Stimulated activated CD4-positive, alpha-beta T cell treated with anti-CD3 and anti-CD28 coated beads, Interleukin-2, amount 100 ng/mL, for 4 hours (primary cell): ENCODE measurements around the gene ESR2.
"Not testable (repeated sequence)": the region's sequence is repeated elsewhere in the genome, so short reads cannot be mapped to it uniquely, and the experiment has no call there.

Experiments used
- DNase-seq: peaks from one replicate; pipeline ENCODE4 v3.0.0-alpha.2; 2020; ENCODE audit warnings: low read depth

ESR2 gene

DNA sequence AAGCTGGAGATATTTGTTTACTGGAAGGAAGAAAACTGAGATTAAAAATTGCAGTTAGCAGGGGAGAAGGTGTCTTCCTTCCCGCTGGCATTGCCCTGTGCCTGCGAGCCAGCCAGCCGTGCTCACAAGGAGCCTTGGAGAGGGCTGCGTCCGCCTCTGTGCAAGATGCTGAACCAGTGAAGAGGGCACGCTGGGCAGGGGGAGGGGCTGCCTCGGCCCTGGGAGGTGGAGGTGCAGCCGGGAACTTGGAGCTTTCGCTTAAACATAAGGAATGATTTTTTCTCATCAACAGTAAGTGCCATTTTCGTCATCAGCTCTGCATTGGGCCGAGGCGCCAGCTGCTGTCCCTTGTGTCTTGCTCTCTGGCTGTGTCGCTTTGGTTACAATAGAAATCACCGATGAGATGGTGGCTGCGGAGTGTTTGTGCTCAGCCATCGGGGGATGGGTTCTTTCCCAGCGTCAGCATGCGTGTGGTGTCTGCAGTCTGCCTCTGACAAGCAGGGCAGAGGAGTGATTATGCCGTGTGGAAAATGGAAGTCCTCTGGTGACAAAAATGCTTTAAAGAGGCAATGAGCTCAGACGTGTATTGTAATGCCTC, 97.3 kb downstream of the ESR2 start:
- DNase-seq = no peak

DNA sequence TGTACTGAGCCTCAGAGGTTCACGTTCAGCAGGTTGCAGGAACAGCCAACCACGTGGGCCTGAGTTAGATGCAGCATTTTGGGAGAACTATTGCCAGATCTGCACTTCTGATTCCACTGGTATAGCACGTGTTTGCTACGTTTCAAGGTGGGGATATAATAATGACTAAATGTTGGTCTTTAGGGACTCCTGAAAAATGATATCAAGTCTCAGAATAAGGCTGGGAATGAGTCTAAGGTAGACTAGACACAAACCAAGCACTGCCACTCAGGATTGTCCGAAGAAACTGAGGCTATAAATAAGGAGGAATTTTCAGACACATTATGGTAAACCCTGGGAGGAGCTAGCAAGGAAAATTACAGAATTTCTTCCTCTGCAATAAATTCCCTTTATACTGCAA, 98.1 kb downstream of the ESR2 start:
- no peak for DNase-seq

DNA sequence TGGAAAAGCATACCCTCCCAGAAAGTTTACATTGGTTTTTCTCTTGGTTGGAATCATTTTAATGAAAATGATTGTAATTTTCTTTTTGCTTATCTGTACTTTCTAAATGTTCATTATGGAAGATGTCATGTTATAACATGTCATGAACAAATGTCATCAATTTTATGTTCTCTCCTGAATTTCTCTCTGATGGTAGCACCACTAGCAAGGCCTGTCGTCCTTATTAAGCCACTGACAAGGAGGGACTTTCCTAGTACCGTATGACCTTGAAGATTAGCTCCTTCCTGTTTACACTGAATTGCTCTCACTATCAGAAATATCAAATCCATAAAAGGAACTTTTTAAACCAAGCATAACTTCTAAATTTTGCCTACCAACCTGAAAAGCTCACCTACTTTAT, 99.0 kb downstream of the ESR2 start:
- no peak for DNase-seq

DNA sequence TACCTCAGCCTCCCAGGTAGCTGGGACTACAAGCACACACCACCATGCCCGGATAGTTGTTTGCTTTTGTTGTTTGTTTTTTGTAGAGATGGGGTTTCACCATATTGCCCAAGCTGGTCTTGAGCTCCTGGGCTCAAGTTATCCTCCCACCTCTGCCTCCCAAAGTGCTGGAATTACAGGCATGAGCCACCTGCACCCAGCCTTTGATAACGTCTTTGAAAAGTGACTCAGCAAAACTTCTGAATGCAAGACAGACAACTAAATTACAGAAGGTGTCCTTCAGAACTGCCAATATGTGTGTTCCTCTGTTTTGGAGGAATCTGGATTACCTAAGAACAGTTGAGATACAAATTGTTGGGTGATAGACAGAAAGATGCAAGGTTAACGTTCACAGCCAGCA, 99.8 kb downstream of the ESR2 start:
- DNase-seq = no peak

GRCh38 chr14:64193821-64194220, 100.3 kb downstream of the ESR2 start:
- no peak for DNase-seq

DNA sequence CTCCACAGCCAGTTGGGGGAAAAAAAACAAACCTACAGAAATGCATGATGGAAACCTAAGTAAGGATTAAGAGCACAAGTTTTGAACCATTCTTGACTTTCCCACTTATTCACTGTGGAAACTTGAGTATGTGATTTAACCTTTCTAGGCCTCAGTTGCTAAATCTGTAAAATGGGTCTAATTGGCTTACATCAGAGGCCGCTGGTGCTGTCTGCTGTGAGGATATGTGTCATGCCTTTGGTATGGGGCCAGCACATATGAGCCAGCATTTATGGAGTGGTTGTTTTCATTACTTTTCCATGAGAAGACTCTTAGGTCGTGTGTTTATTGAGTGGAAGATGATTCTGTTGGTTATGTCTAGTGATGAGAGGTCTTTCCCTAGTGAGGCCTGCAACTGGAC, 102.4 kb downstream of the ESR2 start:
- DNase-seq = no peak

GRCh38 chr14:64190974-64191502, 103.1 kb downstream of the ESR2 start:
- DNase-seq = no peak

DNA sequence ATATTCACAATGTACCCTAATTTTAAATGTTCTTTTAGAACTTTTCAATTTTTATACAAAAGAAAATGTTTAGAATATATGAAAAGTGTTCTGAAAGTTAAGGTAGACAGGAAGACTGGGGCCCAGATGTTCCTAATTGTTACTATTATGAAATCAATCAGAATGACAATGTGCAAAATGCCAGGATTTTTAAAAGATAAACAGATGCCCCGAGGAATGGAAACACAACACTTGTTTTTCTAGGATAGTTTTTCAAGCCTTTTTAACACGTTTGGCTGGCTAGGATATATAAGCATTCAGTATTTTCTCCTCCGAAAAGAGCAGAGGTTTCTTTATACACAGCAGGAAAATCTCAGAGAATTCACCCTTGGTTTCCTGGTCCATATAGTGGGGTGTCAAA, 106.8 kb downstream of the ESR2 start:
- no peak for DNase-seq

DNA sequence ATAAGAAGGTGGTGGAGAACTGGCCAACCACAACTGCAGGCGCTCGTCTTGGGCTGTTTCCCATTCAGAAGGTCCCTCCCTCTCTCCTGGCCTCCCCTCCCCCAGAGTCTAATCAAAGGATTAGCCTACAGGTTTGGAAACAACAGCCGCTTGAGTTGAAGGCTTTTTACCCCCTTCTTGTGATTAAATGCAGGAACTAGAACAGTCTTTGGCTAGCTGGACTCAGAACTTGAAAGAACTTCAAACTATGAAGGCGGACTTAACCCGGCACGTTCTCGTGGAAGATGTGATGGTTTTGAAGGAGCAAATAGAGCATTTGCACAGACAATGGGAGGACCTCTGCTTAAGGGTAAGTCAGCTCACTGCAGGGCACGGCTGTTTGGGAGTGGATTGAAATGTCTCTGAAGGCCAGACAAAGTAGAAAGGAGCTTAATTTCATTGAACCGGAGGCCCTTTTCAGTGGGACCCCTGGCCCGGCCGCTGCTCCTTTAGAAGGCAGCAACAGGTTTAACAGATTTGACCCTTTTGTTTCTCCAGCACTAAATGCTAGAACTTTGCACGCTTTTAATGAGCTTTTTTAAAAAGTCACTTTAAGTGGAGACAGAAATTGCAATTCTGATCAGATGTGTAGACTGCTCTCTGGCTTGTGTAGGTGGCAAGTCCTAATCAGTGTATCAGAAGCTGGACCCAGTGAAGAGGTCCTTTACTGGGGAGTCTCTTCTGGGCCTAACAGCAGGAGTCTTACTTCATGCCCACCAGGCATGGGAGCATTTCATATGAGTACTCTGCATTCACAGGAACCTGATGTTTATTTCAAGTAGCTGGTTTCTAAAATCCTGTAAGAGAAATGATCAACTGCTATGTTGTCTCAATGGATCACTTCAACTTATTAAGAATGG, 107.7 kb downstream of the ESR2 start:
- DNase-seq = no peak

GRCh38 chr14:64185184-64185583, 109.0 kb downstream of the ESR2 start:
- no peak for DNase-seq

DNA sequence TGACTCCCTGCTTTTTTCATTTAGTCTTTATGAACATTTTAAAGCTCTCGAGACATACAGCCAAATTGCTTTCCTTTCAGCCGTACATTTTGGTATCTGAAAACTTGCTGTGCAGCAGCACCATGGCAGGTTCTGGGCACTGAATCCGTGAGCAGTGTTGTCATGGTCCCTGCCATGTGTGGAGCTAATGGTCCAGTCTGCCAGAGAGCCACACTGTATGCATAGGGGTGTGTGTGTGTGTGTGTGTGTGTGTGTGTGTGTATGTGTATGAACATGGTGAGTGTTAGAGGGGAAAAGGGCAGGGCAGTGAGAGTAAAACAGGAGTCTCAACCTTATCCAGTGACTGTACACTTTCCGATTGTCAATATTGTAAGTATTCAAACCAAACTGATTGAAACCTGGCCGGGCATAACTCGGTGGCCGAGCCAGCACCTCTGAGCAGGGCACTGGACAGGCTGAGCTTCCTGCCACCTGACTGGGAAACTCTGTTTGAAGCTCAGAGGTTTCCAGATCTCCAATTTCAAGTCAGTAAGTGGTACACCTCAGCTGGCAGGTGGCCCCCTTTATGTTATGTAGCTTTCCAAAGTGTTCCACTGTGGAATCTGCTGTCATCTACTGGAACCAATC, 110.0 kb downstream of the ESR2 start:
- DNase-seq = no peak

DNA sequence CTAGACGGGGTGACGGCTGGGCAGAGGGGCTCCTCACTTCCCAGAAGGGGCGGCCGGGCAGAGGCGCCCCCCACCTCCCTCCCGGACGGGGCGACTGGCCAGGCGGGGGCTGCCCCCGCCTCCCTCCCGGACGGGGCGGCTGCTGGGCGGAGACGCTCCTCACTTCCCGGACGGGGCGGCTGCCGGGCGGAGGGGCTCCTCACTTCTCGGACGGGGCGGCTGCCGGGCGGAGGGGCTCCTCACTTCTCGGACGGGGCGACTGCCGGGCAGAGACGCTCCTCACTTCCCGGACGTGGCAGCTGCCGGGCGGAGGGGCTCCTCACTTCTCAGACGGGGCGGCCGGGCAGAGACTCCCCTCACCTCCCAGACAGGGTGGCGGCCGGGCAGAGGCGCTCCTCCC, 111.3 kb downstream of the ESR2 start:
- DNase-seq = not testable (repeated sequence)

DNA sequence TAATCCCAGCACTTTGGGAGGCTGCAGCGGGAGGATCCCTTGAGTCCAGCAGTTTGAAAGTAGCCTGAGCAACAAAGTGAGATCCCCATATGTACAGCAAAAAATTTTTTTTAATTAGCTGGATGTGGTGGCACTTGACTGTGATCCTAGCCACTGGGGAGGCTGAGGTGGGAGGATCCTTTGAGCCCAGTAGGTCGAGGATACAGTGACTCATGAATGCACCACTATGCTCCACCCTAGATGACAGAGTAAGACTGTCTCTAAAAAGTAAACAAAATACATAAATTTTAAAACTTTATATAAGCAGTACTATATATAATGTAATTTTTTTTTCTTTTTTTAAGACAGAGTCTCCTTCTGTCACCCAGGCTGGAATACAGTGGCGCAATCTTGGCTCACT, 115.4 kb downstream of the ESR2 start:
- no peak for DNase-seq

DNA sequence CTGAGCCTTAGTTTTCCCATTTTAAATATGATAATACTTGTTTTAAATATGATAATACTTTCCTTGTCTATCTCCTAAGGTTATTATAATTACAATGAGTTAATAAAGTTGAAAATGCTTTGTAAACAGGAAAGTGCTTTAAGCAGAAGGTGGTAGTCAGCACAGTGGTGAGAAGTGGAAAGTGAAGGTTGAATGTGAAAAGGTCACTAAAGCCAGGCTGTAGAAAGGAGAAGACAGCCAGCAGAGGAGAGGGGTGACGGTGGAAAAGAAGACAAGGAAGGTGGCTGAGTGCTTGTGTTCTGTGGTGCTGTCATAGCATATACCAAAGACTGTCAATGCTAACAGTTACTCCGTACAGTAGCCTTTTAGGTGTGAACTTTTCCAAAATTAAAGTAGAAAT, 117.8 kb downstream of the ESR2 start:
- DNase-seq = no peak

DNA sequence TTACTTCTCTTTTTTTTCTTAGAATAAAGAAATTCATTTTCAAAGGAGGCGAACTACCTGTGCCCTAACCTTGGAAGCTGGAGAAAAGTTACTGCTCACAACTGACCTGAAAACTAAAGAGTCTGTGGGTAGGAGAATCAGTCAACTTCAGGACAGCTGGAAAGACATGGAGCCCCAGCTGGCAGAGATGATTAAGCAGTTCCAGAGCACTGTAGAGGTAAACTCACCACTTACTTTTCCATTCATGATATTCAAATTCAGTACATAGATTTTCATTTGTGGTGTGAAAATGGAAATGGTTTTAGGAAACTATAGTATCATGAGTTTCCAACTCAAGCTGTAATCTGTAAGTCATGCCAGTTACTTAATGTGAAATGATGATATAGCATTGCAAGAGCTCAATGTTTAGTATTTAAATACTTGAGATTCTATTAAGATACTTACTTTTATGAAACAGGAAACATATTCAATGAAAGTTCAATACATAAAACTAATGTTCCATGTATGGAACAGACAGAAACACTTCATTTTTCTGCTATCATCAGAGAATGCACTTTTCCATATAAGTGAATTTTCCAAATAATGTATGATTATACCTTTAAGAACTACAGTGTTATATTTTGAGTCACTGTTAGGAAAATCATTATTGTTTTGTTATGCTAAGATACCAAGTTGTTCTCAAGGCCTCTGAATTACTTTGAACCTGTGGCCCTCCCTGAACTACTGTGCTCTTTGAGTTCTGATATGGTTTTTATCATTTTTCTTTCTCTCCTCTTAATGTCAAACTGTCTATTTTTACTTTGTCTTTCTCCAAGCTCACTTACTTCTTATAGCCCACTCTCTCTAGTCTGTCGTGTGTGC, 119.0 kb downstream of the ESR2 start:
- DNase-seq = no peak

DNA sequence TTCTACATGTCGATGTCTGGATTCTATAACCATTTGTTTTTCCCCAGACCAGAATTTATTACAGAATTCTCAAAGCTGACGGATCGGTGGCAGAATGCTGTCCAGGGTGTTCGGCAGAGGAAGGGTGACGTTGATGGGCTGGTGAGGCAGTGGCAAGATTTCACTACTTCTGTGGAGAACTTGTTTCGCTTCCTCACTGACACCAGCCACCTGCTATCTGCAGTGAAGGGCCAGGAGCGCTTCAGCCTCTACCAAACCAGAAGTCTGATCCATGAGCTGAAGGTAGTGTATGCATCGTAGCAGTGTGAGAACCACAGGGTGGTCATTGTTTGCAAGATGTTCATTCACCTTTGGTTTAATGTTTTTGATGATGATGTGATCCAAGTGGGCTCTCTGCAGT, 124.0 kb downstream of the ESR2 start:
- no peak for DNase-seq

DNA sequence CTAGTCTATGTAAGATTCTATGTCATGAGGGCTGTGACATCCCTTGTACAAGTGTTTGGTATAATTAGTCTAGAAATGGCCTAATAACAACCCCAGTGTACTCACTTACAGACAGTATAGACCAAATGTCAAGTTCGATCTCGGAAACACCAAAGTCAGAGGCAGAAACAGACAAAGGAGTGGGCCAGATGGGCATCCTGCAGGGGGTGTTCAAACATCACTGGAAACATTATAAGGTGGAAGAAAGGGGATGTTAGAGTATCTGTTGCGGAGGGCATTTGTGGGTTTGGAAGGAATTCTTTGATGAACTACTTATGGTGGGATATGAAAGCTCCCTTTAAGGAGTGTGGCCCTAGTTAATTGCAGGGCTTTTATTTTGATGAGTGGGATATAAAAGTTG, 134.6 kb downstream of the ESR2 start:
- DNase-seq = no peak

- no peak for DNase-seq
Measured at GRCh38 chr14:64158608-64159007, 135.6 kb downstream of the ESR2 start.

- DNase-seq = no peak
Measured at GRCh38 chr14:64149921-64150320, 144.2 kb downstream of the ESR2 start.

GRCh38 chr14:64147126-64147790, 146.9 kb downstream of the ESR2 start:
- no peak for DNase-seq

- no peak for DNase-seq
Measured at GRCh38 chr14:64137657-64138290, 156.4 kb downstream of the ESR2 start.
